GM19328 (cell line): ENCODE data around the gene CFAP90.

Experiments used
- ATAC-seq: cut with Tn5 transposase; IDR thresholded peaks from one replicate; pipeline ENCODE4 v1.9.1; 2021; ENCODE audit warnings: mild to moderate bottlenecking, moderate library complexity; ENCODE audit not compliant: unreplicated experiment

The CFAP90 gene

GRCh38 chr5:7784683-7785380 lies 66.1 kb downstream of the CFAP90 start:
- no peak for ATAC-seq

- ATAC-seq: no peak
Observed at GRCh38 chr5:7781899-7782298, 69.0 kb downstream of the CFAP90 start.
